SU-DHL-6 (cell line): Measurements from ENCODE around the gene PPARG.

Experiments
- H2AFZ ChIP-seq: fragments of 200-600 bp; sonication (generic); 2 replicates; pipeline ENCODE4 v1.6.1; 2014; ENCODE audit warnings: low read depth, mild to moderate bottlenecking, moderate library complexity, mixed read lengths, antibody characterized with exemption, low read length; ENCODE audit not compliant: severe bottlenecking
- H3F3A ChIP-seq: fragments of 200-600 bp; shearing (Covaris generic); 2 replicates; pipeline ENCODE4 v1.6.0; 2016; ENCODE audit warnings: antibody characterized with exemption, mild to moderate bottlenecking; ENCODE audit not compliant: insufficient read depth
- H3K27ac ChIP-seq: fragments of 200-600 bp; sonication (generic); 2 replicates; pipeline ENCODE4 v1.5.1; 2016; ENCODE audit warnings: low read depth, mild to moderate bottlenecking, low read length, moderate library complexity, mixed read lengths
- H3K27me3 ChIP-seq: fragments of 200-600 bp; sonication (generic), shearing (Covaris generic); 2 replicates; pipeline ENCODE4 v1.6.0; 2014; ENCODE audit warnings: mild to moderate bottlenecking, low read length
- H3K36me3 ChIP-seq: fragments of 200-600 bp; sonication (generic); 2 replicates; pipeline ENCODE4 v1.6.1; 2014; ENCODE audit warnings: mild to moderate bottlenecking, low read length, mixed read lengths
- H3K4me2 ChIP-seq: fragments of 300-600, 200-600 bp; shearing (Covaris generic), sonication (generic); 2 replicates; pipeline ENCODE4 v1.6.0; 2014; ENCODE audit warnings: low read length, low read depth, mild to moderate bottlenecking; ENCODE audit not compliant: poor library complexity, severe bottlenecking
- H3K4me3 ChIP-seq: fragments of 200-600 bp; sonication (generic); 2 replicates; pipeline ENCODE4 v1.5.1; 2014; ENCODE audit warnings: antibody characterized with exemption, low read length, mild to moderate bottlenecking, mixed read lengths; ENCODE audit not compliant: insufficient read depth, poor library complexity, severe bottlenecking
- H3K79me2 ChIP-seq: fragments of 200-600 bp; sonication (generic); 2 replicates; pipeline ENCODE4 v1.6.1; 2014; ENCODE audit warnings: mild to moderate bottlenecking, low read length, moderate library complexity; ENCODE audit not compliant: insufficient read depth
- H3K9ac ChIP-seq: fragments of 200-600 bp; sonication (generic); 2 replicates; pipeline ENCODE4 v1.7.0; 2014; ENCODE audit warnings: mild to moderate bottlenecking, low read length
- H3K9me2 ChIP-seq: fragments of 200-600 bp; sonication (generic); replicated peaks from 2 replicates; pipeline ENCODE4 v1.6.1; 2014; ENCODE audit warnings: low read length; ENCODE audit not compliant: insufficient read depth
- H3K9me3 ChIP-seq: fragments of 200-600 bp; sonication (generic); 2 replicates; pipeline ENCODE4 v1.6.1; 2014; ENCODE audit warnings: low read length, mixed read lengths; ENCODE audit not compliant: insufficient read depth
- H4K20me1 ChIP-seq: fragments of 200-600 bp; sonication (generic); 2 replicates; pipeline ENCODE4 v1.6.1; 2014; ENCODE audit warnings: low read depth, mild to moderate bottlenecking, antibody characterized with exemption, low read length, moderate library complexity, mixed read lengths
- CTCF ChIP-seq: fragments of 200-600 bp; sonication (generic); IDR thresholded peaks from one replicate; pipeline ENCODE4 v1.5.1; 2017; ENCODE audit warnings: antibody characterized with exemption, mild to moderate bottlenecking, low read length, moderate library complexity; ENCODE audit not compliant: insufficient read depth, poor library complexity, severe bottlenecking
- EZH2phosphoT487 ChIP-seq: fragments of 200-600 bp; sonication (generic), shearing (Covaris generic); conservative IDR thresholded peaks from 2 replicates; pipeline ENCODE4 v1.6.1; 2018; ENCODE audit warnings: mild to moderate bottlenecking, antibody characterized with exemption, low read length, moderate library complexity, mixed read lengths

PPARG gene

GRCh38 chr3:12415014-12415680 is 126.3 kb downstream of the PPARG start:
- no peaks in the 10 kb centered on the region for H4K20me1 ChIP-seq
- H3K4me2 ChIP-seq: no peak overlapping the region
- TF ChIP-seq EZH2phosphoT487: no peak
- TF ChIP-seq CTCF: no peak
- no peaks in the 10 kb centered on the region for H3K36me3 ChIP-seq
- H3K9me2 ChIP-seq: no peaks in the 10 kb centered on the region
- H3K4me3 ChIP-seq: no peak overlapping the region
- H3K79me2 ChIP-seq: no peaks in the 10 kb centered on the region
- no peaks in the 10 kb centered on the region for H3K9me3 ChIP-seq
- no peaks in the 10 kb centered on the region for H3K27me3 ChIP-seq
- no peak overlapping the region for H2AFZ ChIP-seq
- H3K27ac ChIP-seq: no peak overlapping the region
- no peaks in the 10 kb centered on the region for H3F3A ChIP-seq
- no peak overlapping the region for H3K9ac ChIP-seq

DNA sequence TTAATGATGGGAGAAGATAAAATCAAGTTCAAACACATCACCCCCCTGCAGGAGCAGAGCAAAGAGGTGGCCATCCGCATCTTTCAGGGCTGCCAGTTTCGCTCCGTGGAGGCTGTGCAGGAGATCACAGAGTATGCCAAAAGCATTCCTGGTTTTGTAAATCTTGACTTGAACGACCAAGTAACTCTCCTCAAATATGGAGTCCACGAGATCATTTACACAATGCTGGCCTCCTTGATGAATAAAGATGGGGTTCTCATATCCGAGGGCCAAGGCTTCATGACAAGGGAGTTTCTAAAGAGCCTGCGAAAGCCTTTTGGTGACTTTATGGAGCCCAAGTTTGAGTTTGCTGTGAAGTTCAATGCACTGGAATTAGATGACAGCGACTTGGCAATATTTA is 127.9 kb downstream of the PPARG start:
- Histone ChIP-seq H3F3A (no peaks in the 10 kb centered on the region), H3K79me2 (no peaks in the 10 kb centered on the region), H3K9me2 (no peaks in the 10 kb centered on the region), H3K27me3 (no peaks in the 10 kb centered on the region), H3K9me3 (no peaks in the 10 kb centered on the region), H3K36me3 (no peaks in the 10 kb centered on the region), H3K9ac (no peak overlapping the region), H3K27ac (no peak overlapping the region), H4K20me1 (no peaks in the 10 kb centered on the region), H3K4me2 (no peak overlapping the region), H3K4me3 (no peak overlapping the region), H2AFZ (no peak overlapping the region)
- no peak for TF ChIP-seq EZH2phosphoT487

DNA sequence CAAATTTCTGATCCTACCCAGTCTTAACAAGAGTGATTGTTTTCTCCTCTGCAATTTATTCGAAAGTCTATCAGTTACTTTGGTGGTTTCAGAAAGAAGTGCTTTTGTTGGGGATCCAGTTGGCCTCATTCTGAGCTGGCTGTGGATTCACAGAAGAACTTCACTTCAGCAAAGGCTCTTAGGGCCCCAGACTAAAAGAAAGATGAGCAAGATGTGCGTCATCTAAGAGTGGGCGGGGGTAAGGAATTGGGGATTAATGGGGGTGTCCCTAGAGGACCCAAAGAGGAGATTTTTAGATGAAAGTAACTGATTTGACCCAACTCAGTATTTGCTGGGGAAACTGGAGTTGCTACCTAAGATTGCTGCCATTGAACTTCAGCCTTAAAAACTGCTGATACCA is 131.5 kb downstream of the PPARG start:
- Histone ChIP-seq H3K4me3 (no peak overlapping the region), H3K79me2 (no peaks in the 10 kb centered on the region), H3K27ac (no peak overlapping the region), H2AFZ (no peak overlapping the region), H3K36me3 (no peaks in the 10 kb centered on the region), H3F3A (no peaks in the 10 kb centered on the region), H4K20me1 (no peaks in the 10 kb centered on the region), H3K27me3 (no peaks in the 10 kb centered on the region), H3K9me2 (no peaks in the 10 kb centered on the region), H3K4me2 (no peak overlapping the region), H3K9ac (no peak overlapping the region), H3K9me3 (no peaks in the 10 kb centered on the region)
- TF ChIP-seq CTCF: no peak
- TF ChIP-seq EZH2phosphoT487: no peak

DNA sequence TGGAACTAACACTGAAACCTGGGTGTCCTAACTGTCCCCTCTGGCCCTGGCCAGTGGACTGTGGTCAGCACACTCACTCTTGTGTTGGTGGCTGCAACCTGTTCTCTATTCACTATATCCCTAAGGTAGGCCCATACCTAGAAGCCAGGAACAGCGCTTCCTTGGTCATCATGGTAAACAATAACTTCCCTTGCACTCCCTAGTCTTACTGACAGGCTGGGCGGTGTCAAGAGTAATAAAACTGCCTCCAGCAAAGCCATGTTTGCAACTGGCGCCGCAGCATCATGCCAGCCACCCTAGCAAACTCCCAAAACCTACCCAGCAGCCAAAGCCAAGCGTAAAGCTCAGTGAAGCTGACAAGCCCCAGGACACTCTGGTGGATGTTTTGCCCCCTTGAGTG is 132.3 kb downstream of the PPARG start:
- Histone ChIP-seq H3K27me3 (no peaks in the 10 kb centered on the region), H3K9me3 (no peaks in the 10 kb centered on the region), H2AFZ (no peak overlapping the region), H3K27ac (no peak overlapping the region), H4K20me1 (no peaks in the 10 kb centered on the region), H3K9ac (no peak overlapping the region), H3K4me2 (no peak overlapping the region), H3K4me3 (no peak overlapping the region), H3K79me2 (no peaks in the 10 kb centered on the region), H3K9me2 (no peaks in the 10 kb centered on the region), H3F3A (no peaks in the 10 kb centered on the region), H3K36me3 (no peaks in the 10 kb centered on the region)
- TF ChIP-seq CTCF: no peak
- TF ChIP-seq EZH2phosphoT487: no peak
